Adrenal gland (tissue), 12 donors: Measurements from ENCODE around the gene LRRC53. TPM values are rescaled to one million over a fixed set of nuclear protein-coding genes. Genes with fewer than 3 reads are reported as not detected.

Source experiments
- DNase-seq, 7 donors: peaks; one replicate each; pipeline ENCODE4 v3.0.0-alpha.2; 2019 to 2020
- H3K27ac ChIP-seq, 5 donors: fragments of 200-600 bp; sonication (generic) in 4 of 5; 1 replicate in 3 of 5; 2 replicates in 2 of 5; pipeline versions ENCODE4 v1.5.1 to v1.8.0; 2016 to 2020; ENCODE audit warnings: mild to moderate bottlenecking in 1 of 5
- H3K27me3 ChIP-seq: fragments of 200-600 bp; 2 replicates; pipeline ENCODE4 v1.8.0; 2021
- H3K36me3 ChIP-seq, 2 donors: fragments of 200-600 bp; replicated peaks in 1 of 2; 1 replicate in 1 of 2; 2 replicates in 1 of 2; pipeline versions ENCODE4 v1.5.1 to v1.8.0; 2018 to 2022
- H3K4me1 ChIP-seq, 2 donors: fragments of 200-600 bp; replicated peaks in 1 of 2; 1 replicate in 1 of 2; 2 replicates in 1 of 2; pipeline versions ENCODE4 v1.5.1 to v1.8.0; 2018 to 2021
- H3K4me3 ChIP-seq, 4 donors: fragments of 200-600 bp; sonication (generic) in 3 of 4; one replicate each; pipeline ENCODE4 v1.5.1; 2016 to 2018
- H3K9me3 ChIP-seq, 3 donors: fragments of 200-600 bp; sonication (generic) in 1 of 3; replicated peaks in 1 of 3; 1 replicate in 2 of 3; 2 replicates in 1 of 3; pipeline versions ENCODE4 v1.5.1 to v1.8.0; 2016 to 2021
- POLR2A ChIP-seq, 2 donors: fragments of 450-650 bp; IDR thresholded peaks; one replicate each; pipeline ENCODE4 v1.6.1; 2017; ENCODE audit warnings: antibody characterized with exemption in 2 of 2, mild to moderate bottlenecking in 2 of 2, moderate library complexity in 1 of 2
- WGBS, 4 donors: extraction: QIAGEN DNeasy Blood & Tissue Kit in 2 of 4; methylation state at CpG; one replicate each; pipeline versions ENCODE4 v1.1.5 to v1.1.7; 2013 to 2017; 5-methylcytosine and 5-hydroxymethylcytosine counted together
- intact Hi-C, 2 donors: fragments of 100-400 bp; cut with DNase I; formaldehyde crosslinking; loops; one replicate each; pipeline versions ENCODE4 v1.14.1 to v1.15.0; 2022 to 2023
- polyA plus RNA-seq, 3 donors: library from polyadenylated mRNA; stranded (reverse); fragments of 200-250 nt in 2 of 3; fragments of 350-450 nt in 1 of 3; fragmentation: Illumina TruSeq in 1 of 3; extraction: RNeasy Lipid Tissue Mini Kit (QIAGEN cat#74804) in 1 of 3; gene quantifications; one replicate each; pipeline ENCODE4 v1.2.3, GENCODE V29; 2013 to 2014
- total RNA-seq, 9 donors: library from RNA; depleted of rRNA in 4 of 9; stranded (reverse); fragments of >200 nt in 4 of 9; fragments of 120-200 nt in 1 of 9; fragmentation: NEBNext Ultra II Directional in 1 of 9; extraction: Animal tissue kit (Norgen Biotek cat#: 25700) in 1 of 9; gene quantifications; one replicate each; pipeline versions ENCODE4 v1.1.0 to v1.2.4, GENCODE V29; 2013 to 2023
- TF ChIP-seq, protein P1 (sequence below), 6 experiments: fragments of 450-650 bp in 4 of 6; fragments of 200-600 bp in 2 of 6; sonication (generic) in 1 of 6; IDR thresholded peaks; 1 replicate in 5 of 6; 2 replicates in 1 of 6; pipeline versions ENCODE4 v1.5.1 to v1.8.0; 2016 to 2021; ENCODE audit warnings: antibody characterized with exemption in 6 of 6, mild to moderate bottlenecking in 2 of 6, moderate library complexity in 1 of 6
- donor health status: healthy with polysubstance abuse.
- donor health status: Bipolar disorder and iron deficiency.
- donor health status: DM: yes; HTN: yes; CAD: no.
- donor health status: DM: no; HTN: no; CAD: no.
- donor health status: DM: no; HTN: no; CAD: no.
- donor health status: DM: yes; HTN: yes; CAD: no.

LRRC53 gene
- total and polyA plus RNA-seq, 12 donors = not detected

DNA sequence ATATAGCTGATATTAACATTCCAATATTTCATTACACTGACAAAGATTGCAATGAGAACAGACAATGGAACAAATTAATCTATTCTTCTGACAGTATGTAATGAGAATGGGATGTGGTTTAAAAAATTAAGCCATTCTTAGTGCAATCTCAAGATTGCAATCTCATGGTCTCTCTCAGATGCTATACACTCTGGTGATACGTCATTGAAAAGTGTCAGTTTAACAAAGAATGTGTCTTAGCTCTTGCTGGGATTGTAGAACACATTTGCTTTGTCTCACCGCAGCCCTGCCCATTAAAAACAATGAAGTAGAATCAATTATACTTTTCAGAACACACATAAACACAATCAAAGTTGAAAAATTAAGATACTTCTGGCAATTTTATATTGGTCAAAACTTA, 55.2 kb downstream of the LRRC53 start:
- no peaks in the 10 kb centered on the region for H3K36me3 ChIP-seq
- intact Hi-C loops = no loop called here
- no peak overlapping the region for H3K4me3 ChIP-seq
- no peak for TF ChIP-seq POLR2A (IDR thresholded peaks at IDR 0.05)
- TF ChIP-seq, protein P1, sequence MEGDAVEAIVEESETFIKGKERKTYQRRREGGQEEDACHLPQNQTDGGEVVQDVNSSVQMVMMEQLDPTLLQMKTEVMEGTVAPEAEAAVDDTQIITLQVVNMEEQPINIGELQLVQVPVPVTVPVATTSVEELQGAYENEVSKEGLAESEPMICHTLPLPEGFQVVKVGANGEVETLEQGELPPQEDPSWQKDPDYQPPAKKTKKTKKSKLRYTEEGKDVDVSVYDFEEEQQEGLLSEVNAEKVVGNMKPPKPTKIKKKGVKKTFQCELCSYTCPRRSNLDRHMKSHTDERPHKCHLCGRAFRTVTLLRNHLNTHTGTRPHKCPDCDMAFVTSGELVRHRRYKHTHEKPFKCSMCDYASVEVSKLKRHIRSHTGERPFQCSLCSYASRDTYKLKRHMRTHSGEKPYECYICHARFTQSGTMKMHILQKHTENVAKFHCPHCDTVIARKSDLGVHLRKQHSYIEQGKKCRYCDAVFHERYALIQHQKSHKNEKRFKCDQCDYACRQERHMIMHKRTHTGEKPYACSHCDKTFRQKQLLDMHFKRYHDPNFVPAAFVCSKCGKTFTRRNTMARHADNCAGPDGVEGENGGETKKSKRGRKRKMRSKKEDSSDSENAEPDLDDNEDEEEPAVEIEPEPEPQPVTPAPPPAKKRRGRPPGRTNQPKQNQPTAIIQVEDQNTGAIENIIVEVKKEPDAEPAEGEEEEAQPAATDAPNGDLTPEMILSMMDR (IDR thresholded peaks at IDR 0.05) = no peak
- DNase-seq = no peak
- H3K4me1 ChIP-seq = no peaks in the 10 kb centered on the region
- 70 to 86% (median 79%) methylated on average over 2 of the region's 2 CpGs for WGBS, 4 donors
- H3K27ac ChIP-seq = no peak overlapping the region
- H3K27me3 ChIP-seq = no peaks in the 10 kb centered on the region
- H3K9me3 ChIP-seq = no peaks in the 10 kb centered on the region

DNA sequence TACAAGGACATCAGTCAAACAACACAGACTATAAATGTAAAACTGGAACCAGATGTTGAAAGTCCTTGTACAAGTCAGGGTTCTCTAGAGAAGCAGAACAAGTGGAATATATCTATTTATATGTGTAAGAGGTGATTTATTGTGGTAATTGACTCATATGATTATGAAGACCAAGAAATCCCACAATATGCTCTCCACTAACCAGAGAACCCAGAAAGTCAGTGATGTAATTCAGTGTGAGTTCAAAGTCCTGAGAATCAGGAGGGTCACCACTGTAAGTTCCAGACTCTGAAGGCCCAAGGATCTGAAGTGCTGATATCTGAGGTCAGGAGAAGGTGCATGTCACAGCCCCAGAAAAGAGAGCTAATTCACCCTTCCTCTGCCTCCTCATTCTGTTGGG, 57.0 kb downstream of the LRRC53 start:
- H3K9me3 ChIP-seq = no peaks in the 10 kb centered on the region
- intact Hi-C loops = no loop called here
- TF ChIP-seq POLR2A (IDR thresholded peaks at IDR 0.05) = no peak
- TF ChIP-seq, protein P1 (IDR thresholded peaks at IDR 0.05) = no peak
- H3K4me3 ChIP-seq = no peak overlapping the region
- no peaks in the 10 kb centered on the region for H3K4me1 ChIP-seq
- no peak for DNase-seq
- no peaks in the 10 kb centered on the region for H3K36me3 ChIP-seq
- no peak overlapping the region for H3K27ac ChIP-seq
- no peaks in the 10 kb centered on the region for H3K27me3 ChIP-seq

DNA sequence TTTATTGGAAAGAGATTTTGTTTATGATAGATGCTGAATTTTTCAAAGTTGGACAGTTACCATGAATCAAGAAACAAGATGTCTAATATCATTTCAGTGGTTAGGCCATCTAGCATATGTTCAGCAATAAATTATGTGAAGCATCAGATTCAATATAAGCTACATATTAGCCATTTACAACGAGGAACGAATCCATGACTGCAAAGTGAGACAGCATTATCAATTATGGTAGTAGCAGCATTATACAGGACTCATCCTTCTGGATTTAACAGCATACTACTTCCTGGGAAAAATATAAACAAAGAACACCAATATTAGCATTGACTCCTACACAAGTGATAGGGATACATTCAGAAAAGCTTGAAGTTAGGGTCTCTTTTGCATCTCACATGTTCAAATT, 59.1 kb downstream of the LRRC53 start:
- H3K9me3 ChIP-seq = no peaks in the 10 kb centered on the region
- DNase-seq = no peak
- no peak overlapping the region for H3K4me3 ChIP-seq
- no peak overlapping the region for H3K27ac ChIP-seq
- intact Hi-C loops = no loop called here
- no peaks in the 10 kb centered on the region for H3K4me1 ChIP-seq
- WGBS, 4 donors = 77 to 92% (median 83%) methylated on average over 2 of the region's 2 CpGs
- no peaks in the 10 kb centered on the region for H3K27me3 ChIP-seq
- TF ChIP-seq, protein P1 (IDR thresholded peaks at IDR 0.05) = no peak
- no peak for TF ChIP-seq POLR2A (IDR thresholded peaks at IDR 0.05)
- H3K36me3 ChIP-seq = no peaks in the 10 kb centered on the region

DNA sequence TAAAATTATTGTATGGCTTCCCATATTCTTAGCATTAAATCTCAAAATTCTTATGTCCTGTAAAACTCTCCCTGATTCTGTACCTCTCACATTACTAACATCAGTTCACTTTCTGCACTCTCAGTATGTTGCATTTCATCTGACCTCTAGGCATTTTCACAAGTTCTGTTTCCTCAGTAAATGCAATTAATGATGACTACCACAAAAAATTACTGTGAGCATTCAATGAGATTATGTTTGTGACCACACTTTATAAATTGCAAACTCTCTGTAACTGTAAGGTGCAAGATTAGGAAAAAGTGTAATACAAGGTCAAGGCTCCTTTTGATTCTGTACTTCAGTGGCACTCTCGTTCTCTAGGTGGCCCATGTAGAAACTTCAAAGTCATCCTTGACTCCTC, 60.4 kb downstream of the LRRC53 start:
- Histone ChIP-seq H3K4me1 (no peaks in the 10 kb centered on the region), H3K9me3 (no peaks in the 10 kb centered on the region), H3K4me3 (no peak overlapping the region), H3K27ac (no peak overlapping the region), H3K27me3 (no peaks in the 10 kb centered on the region), H3K36me3 (no peaks in the 10 kb centered on the region)
- 33 to 42% (median 39%) methylated on average over 1 of the region's 1 CpG for WGBS, 4 donors
- TF ChIP-seq POLR2A (IDR thresholded peaks at IDR 0.05) = no peak
- TF ChIP-seq, protein P1 (IDR thresholded peaks at IDR 0.05) = no peak
- intact Hi-C loops = no loop called here
- DNase-seq = no peak
